ENCODE data around the gene HAGH.
A peak's percentile ranks its signal among the peaks of the same experiment; 100 is the strongest.

HAGH gene

GRCh38 chr16:1786242-1787055 lies 40.2 kb downstream of the HAGH start:
- no peak for DNase-seq (ENCODE audit: low read depth)

GRCh38 chr16:1785846-1786170 lies 40.8 kb downstream of the HAGH start:
- DNase-seq (ENCODE audit: low read depth): no peak

GRCh38 chr16:1784977-1785845 lies 41.4 kb downstream of the HAGH start:
- DNase-seq (ENCODE audit: low read depth): no peak

GRCh38 chr16:1782408-1783264 lies 44.0 kb downstream of the HAGH start, which contains the start of the genes NUBP2 and SPSB3:
Gene NUBP2, plus strand, starts transcription at chr16:1782960. Its CDS starts 61 bp downstream, at chr16:1783021.
Gene SPSB3, minus strand, starts transcription at chr16:1782571. Its CDS starts 1,088 bp downstream, at chr16:1781483.
- DNase-seq (ENCODE audit: low read depth): peak; percentile 95

- DNase-seq (ENCODE audit: low read depth): no peak
Observed at GRCh38 chr16:1781758-1782407, 44.7 kb downstream of the HAGH start.

GRCh38 chr16:1781254-1781653 lies 45.4 kb downstream of the HAGH start:
- no peak for DNase-seq (ENCODE audit: low read depth)

GRCh38 chr16:1780677-1781072 lies 46.0 kb downstream of the HAGH start:
- no peak for DNase-seq (ENCODE audit: low read depth)

GRCh38 chr16:1779741-1780676 lies 46.6 kb downstream of the HAGH start:
- DNase-seq (ENCODE audit: low read depth): no peak

- no peak for DNase-seq (ENCODE audit: low read depth)
Observed at GRCh38 chr16:1779234-1779701, 47.4 kb downstream of the HAGH start.

- DNase-seq (ENCODE audit: low read depth): no peak
Observed at GRCh38 chr16:1778200-1779179, 48.1 kb downstream of the HAGH start.

- DNase-seq (ENCODE audit: low read depth): no peak
Observed at GRCh38 chr16:1777375-1778199, 49.0 kb downstream of the HAGH start.

- DNase-seq (ENCODE audit: low read depth): no peak
Observed at GRCh38 chr16:1776991-1777374, 49.6 kb downstream of the HAGH start.

GRCh38 chr16:1776672-1776955 lies 50.0 kb downstream of the HAGH start:
- DNase-seq (ENCODE audit: low read depth): no peak

GRCh38 chr16:1775846-1776671 lies 50.6 kb downstream of the HAGH start:
- DNase-seq (ENCODE audit: low read depth): no peak

GRCh38 chr16:1775006-1775845 lies 51.4 kb downstream of the HAGH start:
- no peak for DNase-seq (ENCODE audit: low read depth)

GRCh38 chr16:1774448-1774780 lies 52.2 kb downstream of the HAGH start:
- DNase-seq (ENCODE audit: low read depth): no peak

Data from stimulated activated CD8-positive, alpha-beta memory T cell treated with anti-CD3 and anti-CD28 coated beads, Interleukin-15, amount 100 ng/mL, for 1 hour (primary cell).